Activated CD4-positive, alpha-beta memory T cell treated with anti-CD3 and anti-CD28 coated beads for 36 hours (primary cell): ENCODE data around the gene DEFB121. TPM values are rescaled to one million over a fixed set of nuclear protein-coding genes. Genes with fewer than 3 reads are reported as not detected.

Experiments
- total RNA-seq, 2 experiments: library from RNA; stranded (reverse); gene quantifications; one replicate each; pipeline ENCODE4 v1.2.3, GENCODE V29; 2021

Gene DEFB121
- total RNA-seq, 2 experiments from 2014 or later = not detected

Other genes with a start within 250 kb of the DEFB121 start
- gene DEFB115, start 148.6 kb downstream of the DEFB121 start, total RNA-seq = not detected
- gene DEFB116, start 97.6 kb downstream of the DEFB121 start, total RNA-seq = not detected
- gene DEFB118, start 37.6 kb downstream of the DEFB121 start, total RNA-seq = not detected
- not detected for gene DEFB119, start 15.6 kb downstream of the DEFB121 start, total RNA-seq
- not detected for gene DEFB123, start 34.4 kb upstream of the DEFB121 start, total RNA-seq
- gene DEFB124, start 68.9 kb upstream of the DEFB121 start, total RNA-seq = not detected
- not detected for gene REM1, start 69.1 kb upstream of the DEFB121 start, total RNA-seq
- 100 to 1,000 TPM; 110 to 111 TPM for gene HM13, start 108.2 kb upstream of the DEFB121 start, total RNA-seq
- 1 to 10 TPM in 1 of 2 experiments, under 1 TPM in 1; 0.90 to 1.3 TPM for gene ID1, start 199.1 kb upstream of the DEFB121 start, total RNA-seq
- gene COX4I2, start 231.7 kb upstream of the DEFB121 start, total RNA-seq = not detected